Measurements from ENCODE around the gene TRIM54.

Gene TRIM54

DNA sequence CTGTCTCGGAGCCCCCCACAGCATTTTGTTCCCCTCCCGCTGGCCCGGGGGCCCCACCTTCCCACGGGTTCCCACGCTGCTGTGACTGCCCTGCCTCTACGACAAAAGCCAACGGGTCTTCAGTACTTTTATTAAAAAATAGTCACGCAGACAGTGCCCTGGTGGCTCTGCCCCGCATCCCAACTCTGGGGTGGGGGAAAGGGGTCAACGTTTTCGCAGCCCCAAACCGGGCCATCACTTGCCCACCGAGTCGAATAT lies 25.0 kb downstream of the TRIM54 start:
- Histone ChIP-seq H3K4me3 (ENCODE audit: low read depth in 1 of 2, low read length in 1 of 2) (no peak overlapping the region), H3K4me1 (ENCODE audit: control insufficient read depth in 1 of 2, insufficient read depth in 1 of 2, low read depth in 1 of 2, low read length in 1 of 2) (peaks cover 0 to 3% of the 10 kb centered on the region in 2 experiments), H3K27me3 (peaks cover 56% of the 10 kb centered on the region), H3K9me3 (no peaks in the 10 kb centered on the region), H3K36me3 (peaks cover 33% of the 10 kb centered on the region), H3K27ac (no peak overlapping the region)
- TF ChIP-seq, protein P1, sequence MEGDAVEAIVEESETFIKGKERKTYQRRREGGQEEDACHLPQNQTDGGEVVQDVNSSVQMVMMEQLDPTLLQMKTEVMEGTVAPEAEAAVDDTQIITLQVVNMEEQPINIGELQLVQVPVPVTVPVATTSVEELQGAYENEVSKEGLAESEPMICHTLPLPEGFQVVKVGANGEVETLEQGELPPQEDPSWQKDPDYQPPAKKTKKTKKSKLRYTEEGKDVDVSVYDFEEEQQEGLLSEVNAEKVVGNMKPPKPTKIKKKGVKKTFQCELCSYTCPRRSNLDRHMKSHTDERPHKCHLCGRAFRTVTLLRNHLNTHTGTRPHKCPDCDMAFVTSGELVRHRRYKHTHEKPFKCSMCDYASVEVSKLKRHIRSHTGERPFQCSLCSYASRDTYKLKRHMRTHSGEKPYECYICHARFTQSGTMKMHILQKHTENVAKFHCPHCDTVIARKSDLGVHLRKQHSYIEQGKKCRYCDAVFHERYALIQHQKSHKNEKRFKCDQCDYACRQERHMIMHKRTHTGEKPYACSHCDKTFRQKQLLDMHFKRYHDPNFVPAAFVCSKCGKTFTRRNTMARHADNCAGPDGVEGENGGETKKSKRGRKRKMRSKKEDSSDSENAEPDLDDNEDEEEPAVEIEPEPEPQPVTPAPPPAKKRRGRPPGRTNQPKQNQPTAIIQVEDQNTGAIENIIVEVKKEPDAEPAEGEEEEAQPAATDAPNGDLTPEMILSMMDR (IDR thresholded peaks at IDR 0.05): no peak

DNA sequence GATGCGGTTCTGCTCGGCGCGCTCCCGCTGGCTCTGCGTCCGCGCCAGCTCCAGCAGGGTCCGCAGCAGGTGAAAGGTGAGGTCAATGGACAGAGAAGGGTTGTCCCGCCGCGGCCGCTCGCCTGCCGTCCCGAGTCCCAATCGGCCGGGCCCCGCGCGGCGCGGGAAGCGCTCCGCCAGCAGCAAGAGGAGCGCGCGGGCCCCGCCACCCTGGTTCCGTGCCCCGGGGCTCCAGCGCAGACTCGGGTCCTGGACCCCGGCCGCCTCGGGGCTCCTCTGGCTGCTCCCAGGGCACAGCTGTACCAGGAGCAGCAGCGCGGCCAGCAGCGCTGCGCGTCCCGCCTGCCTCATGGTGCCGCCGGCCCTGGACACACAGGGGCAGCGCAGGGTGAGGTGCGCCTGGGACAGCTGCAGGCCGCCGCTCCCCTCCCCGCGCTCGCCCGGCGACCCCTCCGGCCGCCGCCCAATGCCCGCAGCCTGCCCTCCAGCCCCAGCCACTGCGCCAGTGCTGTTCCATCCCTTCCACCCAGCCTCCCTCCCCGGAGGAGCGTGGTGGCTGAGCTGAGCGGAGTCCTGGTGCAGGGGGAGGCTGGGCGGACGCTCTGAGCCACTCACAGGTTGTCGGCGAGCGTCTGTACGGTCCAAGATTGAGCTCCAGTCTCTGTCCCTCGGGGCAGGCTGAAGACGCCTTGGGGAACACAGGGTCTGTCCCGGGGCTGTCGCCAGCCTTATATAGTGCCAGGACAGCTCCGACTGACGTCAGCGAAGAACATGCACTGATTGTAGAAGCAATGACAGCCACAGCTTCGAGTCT lies 25.5 kb downstream of the TRIM54 start:
- H3K27ac ChIP-seq: no peak overlapping the region
- peaks cover 35% of the 10 kb centered on the region for H3K36me3 ChIP-seq
- H3K4me1 ChIP-seq (ENCODE audit: control insufficient read depth in 1 of 2, insufficient read depth in 1 of 2, low read depth in 1 of 2, low read length in 1 of 2): peaks cover 0 to 3% of the 10 kb centered on the region in 2 experiments
- H3K9me3 ChIP-seq: no peaks in the 10 kb centered on the region
- TF ChIP-seq, protein P1 (IDR thresholded peaks at IDR 0.05): no peak
- peaks cover 52% of the 10 kb centered on the region for H3K27me3 ChIP-seq
- no peak overlapping the region for H3K4me3 ChIP-seq (ENCODE audit: low read depth in 1 of 2, low read length in 1 of 2)

DNA sequence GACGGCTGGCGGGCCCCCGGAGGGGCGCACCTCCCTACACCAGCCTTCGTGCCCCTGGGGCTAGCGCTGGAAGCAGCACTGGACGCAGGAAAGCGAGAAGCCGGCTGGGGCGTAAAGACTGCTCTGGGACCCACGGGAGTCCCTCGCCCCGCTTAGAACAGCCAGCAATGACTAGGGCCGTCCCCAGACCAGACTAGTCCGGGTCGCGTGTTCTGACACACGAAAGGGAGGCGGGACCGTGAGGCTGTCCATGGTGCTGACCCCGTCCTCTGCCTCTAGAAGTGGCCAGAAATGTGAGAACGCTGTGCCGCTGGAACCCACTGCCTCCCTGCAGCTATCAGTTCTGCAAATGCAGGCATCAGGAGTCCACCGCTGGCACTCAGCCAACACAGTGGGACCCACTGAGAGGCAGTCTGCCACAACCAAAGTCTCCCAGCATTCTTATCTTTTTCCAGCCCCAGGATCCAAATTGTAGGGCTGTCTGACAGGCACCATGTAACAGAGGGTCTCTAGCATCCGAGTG lies 26.2 kb downstream of the TRIM54 start, which contains the start of gene UCN:
Gene UCN, minus strand, starts transcription at position 87 of the 523 bp plus-strand sequence. CDS start 550 bp downstream, outside the sequence.
- TF ChIP-seq, protein P1 (IDR thresholded peaks at IDR 0.05): no peak

DNA sequence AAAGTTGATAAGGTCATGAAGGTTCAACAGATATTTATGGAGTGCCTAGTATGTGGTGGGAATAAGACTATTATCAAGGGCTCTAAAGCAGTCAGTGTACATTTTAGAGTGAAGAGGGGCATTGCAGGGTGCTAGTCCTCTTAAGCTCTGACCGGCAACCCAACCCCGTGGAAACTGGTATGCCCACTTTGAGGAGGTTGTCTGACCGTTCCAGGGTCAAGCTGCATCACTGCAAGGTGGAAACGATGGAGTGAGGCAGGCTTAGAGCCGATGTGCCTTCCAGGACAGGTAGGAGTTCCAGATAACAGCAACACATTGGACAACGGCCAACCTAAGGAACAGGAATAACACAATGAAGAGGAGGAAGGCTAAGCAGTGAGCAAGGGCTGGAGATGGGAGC lies 27.4 kb downstream of the TRIM54 start:
- TF ChIP-seq, protein P1 (IDR thresholded peaks at IDR 0.05): no peak
- H3K36me3 ChIP-seq: peaks cover 35% of the 10 kb centered on the region
- H3K4me1 ChIP-seq (ENCODE audit: control insufficient read depth in 1 of 2, insufficient read depth in 1 of 2, low read depth in 1 of 2, low read length in 1 of 2): peaks cover 0 to 3% of the 10 kb centered on the region in 2 experiments
- no peak overlapping the region for H3K4me3 ChIP-seq (ENCODE audit: low read depth in 1 of 2, low read length in 1 of 2)
- peaks cover 43% of the 10 kb centered on the region for H3K27me3 ChIP-seq
- H3K9me3 ChIP-seq: no peaks in the 10 kb centered on the region
- no peak overlapping the region for H3K27ac ChIP-seq

More for the DNA sequence above, 26.2 kb downstream of the TRIM54 start, which contains the start of gene UCN:
- Histone ChIP-seq H3K27me3 (peaks cover 47% of the 10 kb centered on the region), H3K36me3 (peaks cover 35% of the 10 kb centered on the region), H3K27ac (no peak within 1 kb of the TSS), H3K9me3 (no peaks in the 10 kb centered on the region), H3K4me1 (ENCODE audit: control insufficient read depth in 1 of 2, insufficient read depth in 1 of 2, low read depth in 1 of 2, low read length in 1 of 2) (peaks cover 0 to 3% of the 10 kb centered on the region in 2 experiments), H3K4me3 (ENCODE audit: low read depth in 1 of 2, low read length in 1 of 2) (no peak within 1 kb of the TSS)

DNA sequence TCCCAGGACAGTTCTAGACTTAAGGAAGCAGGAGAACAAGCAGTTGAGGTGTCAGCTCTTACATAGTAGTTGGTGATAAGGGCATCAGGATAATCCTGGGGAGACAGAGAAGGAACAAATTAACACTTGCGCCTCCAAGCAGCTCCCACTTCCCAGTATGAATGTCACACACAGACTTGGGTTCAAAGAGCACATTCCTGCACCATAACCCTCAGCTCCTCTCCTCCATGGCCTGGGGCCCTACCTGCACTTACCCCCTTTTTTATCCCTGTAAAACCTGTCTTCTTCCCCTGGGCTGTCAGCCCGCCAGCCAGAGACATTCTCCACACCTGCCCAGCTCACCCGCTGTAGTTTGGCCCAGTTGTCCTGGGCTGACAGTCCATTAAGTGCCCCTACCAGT lies 29.9 kb downstream of the TRIM54 start:
- Histone ChIP-seq H3K9me3 (no peaks in the 10 kb centered on the region), H3K4me1 (ENCODE audit: control insufficient read depth in 1 of 2, insufficient read depth in 1 of 2, low read depth in 1 of 2, low read length in 1 of 2) (no peaks in the 10 kb centered on the region), H3K27me3 (peaks cover 18% of the 10 kb centered on the region), H3K36me3 (peaks cover 44% of the 10 kb centered on the region), H3K27ac (no peak overlapping the region), H3K4me3 (ENCODE audit: low read depth in 1 of 2, low read length in 1 of 2) (no peak overlapping the region)
- TF ChIP-seq, protein P1 (IDR thresholded peaks at IDR 0.05): no peak
